Measurements from ENCODE around the gene CFAP52. TPM values are rescaled to one million over a fixed set of nuclear protein-coding genes. Genes with fewer than 3 reads are reported as not detected.
"Not testable (repeated sequence)": the region's sequence is repeated elsewhere in the genome, so short reads cannot be mapped to it uniquely, and the experiment has no call there.

Gene CFAP52
- total RNA-seq, 1 donor = not detected

- Histone ChIP-seq H3K4me1 (ENCODE audit: insufficient read depth, low read length) (peaks cover 8% of the 10 kb centered on the region), H3K9me3 (ENCODE audit: low read depth, low read length) (no peaks in the 10 kb centered on the region), H3K27me3 (ENCODE audit: insufficient read depth, low read length) (no peaks in the 10 kb centered on the region), H3K27ac (ENCODE audit: low read depth, low read length) (peak overlapping the region; percentile 30), H3K4me2 (ENCODE audit: insufficient read depth, low read length) (peak overlapping the region; percentile 56), H4K20me1 (ENCODE audit: insufficient read depth, low read length) (peaks cover 9% of the 10 kb centered on the region), H3K4me3 (ENCODE audit: insufficient read depth, low read length) (no peak overlapping the region), H3K36me3 (ENCODE audit: insufficient read depth, low read length) (no peaks in the 10 kb centered on the region), H3K79me2 (ENCODE audit: insufficient read depth, low read length) (peaks cover 2% of the 10 kb centered on the region), H2AFZ (ENCODE audit: low read length) (no peak overlapping the region)
- DNase-seq (ENCODE audit: insufficient read length, low spot score, missing footprints) = peak; percentile 77
- TF ChIP-seq CTCF (IDR thresholded peaks at IDR 0.05; ENCODE audit: extremely low read depth, low read depth, low read length) = no peak
These were observed 19.2 kb upstream of the CFAP52 start for GRCh38 chr17:9557161-9557755.

- peak overlapping the region; percentile 47 for H3K27ac ChIP-seq (ENCODE audit: low read depth, low read length)
- H3K4me1 ChIP-seq (ENCODE audit: insufficient read depth, low read length) = peaks cover 8% of the 10 kb centered on the region
- peaks cover 12% of the 10 kb centered on the region for H4K20me1 ChIP-seq (ENCODE audit: insufficient read depth, low read length)
- peak; percentile 84 for DNase-seq (ENCODE audit: insufficient read length, low spot score, missing footprints)
- no peak for TF ChIP-seq CTCF (IDR thresholded peaks at IDR 0.05; ENCODE audit: extremely low read depth, low read depth, low read length)
- no peak overlapping the region for H3K4me3 ChIP-seq (ENCODE audit: insufficient read depth, low read length)
- no peaks in the 10 kb centered on the region for H3K27me3 ChIP-seq (ENCODE audit: insufficient read depth, low read length)
- no peaks in the 10 kb centered on the region for H3K9me3 ChIP-seq (ENCODE audit: low read depth, low read length)
- H2AFZ ChIP-seq (ENCODE audit: low read length) = no peak overlapping the region
- no peaks in the 10 kb centered on the region for H3K36me3 ChIP-seq (ENCODE audit: insufficient read depth, low read length)
- peaks cover 4% of the 10 kb centered on the region for H3K79me2 ChIP-seq (ENCODE audit: insufficient read depth, low read length)
- peak overlapping the region; percentile 56 for H3K4me2 ChIP-seq (ENCODE audit: insufficient read depth, low read length)
These were observed 18.6 kb upstream of the CFAP52 start for GRCh38 chr17:9557857-9558256.

GRCh38 chr17:9564104-9564503 lies 12.3 kb upstream of the CFAP52 start:
- H4K20me1 ChIP-seq (ENCODE audit: insufficient read depth, low read length) = peaks cover 4% of the 10 kb centered on the region
- H3K4me3 ChIP-seq (ENCODE audit: insufficient read depth, low read length) = no peak overlapping the region

GRCh38 chr17:9566067-9566466 lies 10.4 kb upstream of the CFAP52 start:
- DNase-seq (ENCODE audit: insufficient read length, low spot score, missing footprints) = no peak
- H2AFZ ChIP-seq (ENCODE audit: low read length) = no peak overlapping the region
- no peak overlapping the region for H3K4me3 ChIP-seq (ENCODE audit: insufficient read depth, low read length)
- H4K20me1 ChIP-seq (ENCODE audit: insufficient read depth, low read length) = peaks cover 12% of the 10 kb centered on the region
- H3K4me1 ChIP-seq (ENCODE audit: insufficient read depth, low read length) = peaks cover 3% of the 10 kb centered on the region
- H3K36me3 ChIP-seq (ENCODE audit: insufficient read depth, low read length) = peaks cover 8% of the 10 kb centered on the region
- no peaks in the 10 kb centered on the region for H3K9me3 ChIP-seq (ENCODE audit: low read depth, low read length)
- no peaks in the 10 kb centered on the region for H3K27me3 ChIP-seq (ENCODE audit: insufficient read depth, low read length)
- no peak overlapping the region for H3K4me2 ChIP-seq (ENCODE audit: insufficient read depth, low read length)
- no peak for TF ChIP-seq CTCF (IDR thresholded peaks at IDR 0.05; ENCODE audit: extremely low read depth, low read depth, low read length)
- H3K27ac ChIP-seq (ENCODE audit: low read depth, low read length) = no peak overlapping the region
- H3K79me2 ChIP-seq (ENCODE audit: insufficient read depth, low read length) = peaks cover 16% of the 10 kb centered on the region

More at GRCh38 chr17:9564104-9564503, 12.3 kb upstream of the CFAP52 start:
- Histone ChIP-seq H3K27me3 (ENCODE audit: insufficient read depth, low read length) (no peaks in the 10 kb centered on the region), H3K27ac (ENCODE audit: low read depth, low read length) (no peak overlapping the region), H3K4me2 (ENCODE audit: insufficient read depth, low read length) (no peak overlapping the region), H2AFZ (ENCODE audit: low read length) (no peak overlapping the region), H3K4me1 (ENCODE audit: insufficient read depth, low read length) (no peaks in the 10 kb centered on the region), H3K9me3 (ENCODE audit: low read depth, low read length) (no peaks in the 10 kb centered on the region), H3K36me3 (ENCODE audit: insufficient read depth, low read length) (peaks cover 8% of the 10 kb centered on the region), H3K79me2 (ENCODE audit: insufficient read depth, low read length) (peaks cover 7% of the 10 kb centered on the region)
- TF ChIP-seq CTCF (IDR thresholded peaks at IDR 0.05; ENCODE audit: extremely low read depth, low read depth, low read length) = no peak
- DNase-seq (ENCODE audit: insufficient read length, low spot score, missing footprints) = no peak

- not testable (repeated sequence) for H3K4me1 ChIP-seq (ENCODE audit: insufficient read depth, low read length); H3K4me2 ChIP-seq (ENCODE audit: insufficient read depth, low read length); DNase-seq (ENCODE audit: insufficient read length, low spot score, missing footprints); H3K36me3 ChIP-seq (ENCODE audit: insufficient read depth, low read length); H2AFZ ChIP-seq (ENCODE audit: low read length); H3K27me3 ChIP-seq (ENCODE audit: insufficient read depth, low read length); H3K27ac ChIP-seq (ENCODE audit: low read depth, low read length); H3K4me3 ChIP-seq (ENCODE audit: insufficient read depth, low read length); H3K9me3 ChIP-seq (ENCODE audit: low read depth, low read length)
- Histone ChIP-seq H4K20me1 (ENCODE audit: insufficient read depth, low read length) (peaks cover 12% of the 10 kb centered on the region), H3K79me2 (ENCODE audit: insufficient read depth, low read length) (peaks cover 17% of the 10 kb centered on the region)
These were observed 9.7 kb upstream of the CFAP52 start for GRCh38 chr17:9566739-9567138.

Data from osteoblast (primary cell).